Measurements from ENCODE around the gene MUC5B. TPM values are rescaled to one million over a fixed set of nuclear protein-coding genes. Genes with fewer than 3 reads are reported as not detected.
"Not testable (repeated sequence)": the region's sequence is repeated elsewhere in the genome, so short reads cannot be mapped to it uniquely, and the experiment has no call there.

The MUC5B gene
- total RNA-seq, 2 experiments from 2014 or later = not detected

DNA sequence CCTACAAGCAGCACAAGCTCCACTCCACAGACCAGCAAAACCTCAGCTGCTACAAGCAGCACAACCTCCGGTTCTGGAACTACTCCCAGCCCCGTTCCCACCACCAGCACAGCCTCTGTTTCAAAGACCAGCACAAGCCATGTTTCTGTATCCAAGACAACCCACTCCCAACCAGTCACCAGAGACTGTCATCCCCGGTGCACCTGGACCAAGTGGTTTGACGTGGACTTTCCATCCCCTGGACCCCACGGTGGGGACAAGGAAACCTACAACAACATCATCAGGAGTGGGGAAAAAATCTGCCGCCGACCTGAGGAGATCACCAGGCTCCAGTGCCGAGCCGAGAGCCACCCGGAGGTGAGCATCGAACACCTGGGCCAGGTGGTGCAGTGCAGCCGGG, 33.0 kb upstream of the MUC5B start:
- DNase-seq; POLR2A ChIA-PET; H3K36me3 ChIP-seq (ENCODE audit: insufficient read depth, low read length); H3K9me3 ChIP-seq (ENCODE audit: control insufficient read depth in 1 of 2, insufficient read depth in 1 of 2, low read length in 2 of 2); H3K4me1 ChIP-seq (ENCODE audit: insufficient read depth, low read length); H3K4me3 ChIP-seq (ENCODE audit: low read length); CTCF ChIA-PET; H3K9me3 Mint-ChIP-seq; H3K27me3 Mint-ChIP-seq; ATAC-seq (ENCODE audit: poor library complexity); H3K27ac ChIP-seq (ENCODE audit: low read depth in 1 of 2, low read length in 2 of 2); H3K36me3 Mint-ChIP-seq (ENCODE audit: low read depth); intact Hi-C loops (cut with DNase I, micrococcal nuclease); H3K27ac Mint-ChIP-seq; H3K4me1 Mint-ChIP-seq (ENCODE audit: low read depth); H3K4me3 Mint-ChIP-seq; H3K27me3 ChIP-seq (ENCODE audit: control insufficient read depth in 1 of 2, insufficient read depth in 2 of 2, low read length in 2 of 2): not testable (repeated sequence)

DNA sequence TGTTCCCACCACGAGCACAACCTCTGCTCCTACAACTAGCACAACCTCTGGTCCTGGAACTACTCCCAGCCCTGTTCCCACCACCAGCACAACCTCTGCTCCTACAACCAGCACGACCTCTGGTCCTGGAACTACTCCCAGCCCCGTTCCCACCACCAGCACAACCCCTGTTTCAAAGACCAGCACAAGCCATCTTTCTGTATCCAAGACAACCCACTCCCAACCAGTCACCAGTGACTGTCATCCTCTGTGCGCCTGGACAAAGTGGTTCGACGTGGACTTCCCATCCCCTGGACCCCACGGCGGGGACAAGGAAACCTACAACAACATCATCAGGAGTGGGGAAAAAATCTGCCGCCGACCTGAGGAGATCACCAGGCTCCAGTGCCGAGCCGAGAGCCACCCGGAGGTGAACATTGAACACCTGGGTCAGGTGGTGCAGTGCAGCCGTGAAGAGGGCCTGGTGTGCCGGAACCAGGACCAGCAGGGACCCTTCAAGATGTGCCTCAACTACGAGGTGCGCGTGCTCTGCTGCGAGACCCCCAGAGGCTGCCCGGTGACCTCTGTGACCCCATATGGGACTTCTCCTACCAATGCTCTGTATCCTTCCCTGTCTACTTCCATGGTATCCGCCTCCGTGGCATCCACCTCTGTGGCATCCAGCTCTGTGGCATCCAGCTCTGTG, 30.9 kb upstream of the MUC5B start:
- H3K9me3 Mint-ChIP-seq; DNase-seq; H3K4me1 Mint-ChIP-seq (ENCODE audit: low read depth); H3K4me3 ChIP-seq (ENCODE audit: low read length); H3K27me3 Mint-ChIP-seq; H3K4me3 Mint-ChIP-seq; H3K9me3 ChIP-seq (ENCODE audit: control insufficient read depth in 1 of 2, insufficient read depth in 1 of 2, low read length in 2 of 2); H3K27ac ChIP-seq (ENCODE audit: low read depth in 1 of 2, low read length in 2 of 2); H3K4me1 ChIP-seq (ENCODE audit: insufficient read depth, low read length); ATAC-seq (ENCODE audit: poor library complexity); POLR2A ChIA-PET; H3K36me3 ChIP-seq (ENCODE audit: insufficient read depth, low read length); intact Hi-C loops (cut with DNase I, micrococcal nuclease); H3K36me3 Mint-ChIP-seq (ENCODE audit: low read depth); H3K27me3 ChIP-seq (ENCODE audit: control insufficient read depth in 1 of 2, insufficient read depth in 2 of 2, low read length in 2 of 2); H3K27ac Mint-ChIP-seq; CTCF ChIA-PET: not testable (repeated sequence)

DNA sequence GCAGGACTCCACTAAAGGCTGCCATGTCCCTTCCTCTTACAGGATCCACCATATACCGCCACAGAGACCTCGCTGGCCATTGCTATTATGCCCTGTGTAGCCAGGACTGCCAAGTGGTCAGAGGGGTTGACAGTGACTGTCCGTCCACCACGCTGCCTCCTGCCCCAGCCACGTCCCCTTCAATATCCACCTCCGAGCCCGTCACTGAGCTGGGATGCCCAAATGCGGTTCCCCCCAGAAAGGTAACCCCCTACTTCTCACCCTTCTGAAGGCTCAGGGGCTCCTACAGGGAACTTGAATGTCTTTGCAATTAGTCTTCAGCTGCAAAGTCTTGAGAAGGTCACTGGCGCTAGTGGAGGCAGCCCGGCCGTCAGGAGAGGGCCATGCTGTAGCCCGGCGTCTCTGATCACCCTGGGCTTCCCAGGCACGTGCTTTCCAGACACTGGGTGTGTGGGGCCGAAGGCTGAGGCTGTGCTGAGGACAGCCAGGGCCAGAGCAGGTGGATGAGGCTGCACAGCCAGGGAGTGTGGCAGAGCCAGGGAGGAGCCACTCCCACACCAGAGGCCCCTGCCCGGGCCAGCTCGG, 30.0 kb upstream of the MUC5B start:
- no peaks in the 10 kb centered on the region for H3K4me1 ChIP-seq (ENCODE audit: insufficient read depth, low read length)
- Mint-ChIP-seq H3K4me1 (ENCODE audit: low read depth) (no peaks in the 10 kb centered on the region), H3K27me3 (no peaks in the 10 kb centered on the region), H3K9me3 (no peaks in the 10 kb centered on the region), H3K4me3 (no peak overlapping the region), H3K27ac (no peak overlapping the region), H3K36me3 (ENCODE audit: low read depth) (no peaks in the 10 kb centered on the region)
- intact Hi-C loops (cut with DNase I, micrococcal nuclease) = no loop called here
- H3K27ac ChIP-seq (ENCODE audit: low read depth in 1 of 2, low read length in 2 of 2) = no peak overlapping the region
- CTCF ChIA-PET = no interaction called here
- DNase-seq = peak in 1 of 14 experiments; percentile 2
- ATAC-seq (ENCODE audit: poor library complexity) = no peak
- POLR2A ChIA-PET = no interaction called here
- no peaks in the 10 kb centered on the region for H3K36me3 ChIP-seq (ENCODE audit: insufficient read depth, low read length)
- TF ChIP-seq, protein P1, sequence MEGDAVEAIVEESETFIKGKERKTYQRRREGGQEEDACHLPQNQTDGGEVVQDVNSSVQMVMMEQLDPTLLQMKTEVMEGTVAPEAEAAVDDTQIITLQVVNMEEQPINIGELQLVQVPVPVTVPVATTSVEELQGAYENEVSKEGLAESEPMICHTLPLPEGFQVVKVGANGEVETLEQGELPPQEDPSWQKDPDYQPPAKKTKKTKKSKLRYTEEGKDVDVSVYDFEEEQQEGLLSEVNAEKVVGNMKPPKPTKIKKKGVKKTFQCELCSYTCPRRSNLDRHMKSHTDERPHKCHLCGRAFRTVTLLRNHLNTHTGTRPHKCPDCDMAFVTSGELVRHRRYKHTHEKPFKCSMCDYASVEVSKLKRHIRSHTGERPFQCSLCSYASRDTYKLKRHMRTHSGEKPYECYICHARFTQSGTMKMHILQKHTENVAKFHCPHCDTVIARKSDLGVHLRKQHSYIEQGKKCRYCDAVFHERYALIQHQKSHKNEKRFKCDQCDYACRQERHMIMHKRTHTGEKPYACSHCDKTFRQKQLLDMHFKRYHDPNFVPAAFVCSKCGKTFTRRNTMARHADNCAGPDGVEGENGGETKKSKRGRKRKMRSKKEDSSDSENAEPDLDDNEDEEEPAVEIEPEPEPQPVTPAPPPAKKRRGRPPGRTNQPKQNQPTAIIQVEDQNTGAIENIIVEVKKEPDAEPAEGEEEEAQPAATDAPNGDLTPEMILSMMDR (IDR thresholded peaks at IDR 0.05) = no peak
- H3K4me3 ChIP-seq (ENCODE audit: low read length) = no peak overlapping the region
- H3K27me3 ChIP-seq (ENCODE audit: control insufficient read depth in 1 of 2, insufficient read depth in 2 of 2, low read length in 2 of 2) = no peaks in the 10 kb centered on the region
- peaks cover 0 to 3% of the 10 kb centered on the region in 2 experiments for H3K9me3 ChIP-seq (ENCODE audit: control insufficient read depth in 1 of 2, insufficient read depth in 1 of 2, low read length in 2 of 2)

DNA sequence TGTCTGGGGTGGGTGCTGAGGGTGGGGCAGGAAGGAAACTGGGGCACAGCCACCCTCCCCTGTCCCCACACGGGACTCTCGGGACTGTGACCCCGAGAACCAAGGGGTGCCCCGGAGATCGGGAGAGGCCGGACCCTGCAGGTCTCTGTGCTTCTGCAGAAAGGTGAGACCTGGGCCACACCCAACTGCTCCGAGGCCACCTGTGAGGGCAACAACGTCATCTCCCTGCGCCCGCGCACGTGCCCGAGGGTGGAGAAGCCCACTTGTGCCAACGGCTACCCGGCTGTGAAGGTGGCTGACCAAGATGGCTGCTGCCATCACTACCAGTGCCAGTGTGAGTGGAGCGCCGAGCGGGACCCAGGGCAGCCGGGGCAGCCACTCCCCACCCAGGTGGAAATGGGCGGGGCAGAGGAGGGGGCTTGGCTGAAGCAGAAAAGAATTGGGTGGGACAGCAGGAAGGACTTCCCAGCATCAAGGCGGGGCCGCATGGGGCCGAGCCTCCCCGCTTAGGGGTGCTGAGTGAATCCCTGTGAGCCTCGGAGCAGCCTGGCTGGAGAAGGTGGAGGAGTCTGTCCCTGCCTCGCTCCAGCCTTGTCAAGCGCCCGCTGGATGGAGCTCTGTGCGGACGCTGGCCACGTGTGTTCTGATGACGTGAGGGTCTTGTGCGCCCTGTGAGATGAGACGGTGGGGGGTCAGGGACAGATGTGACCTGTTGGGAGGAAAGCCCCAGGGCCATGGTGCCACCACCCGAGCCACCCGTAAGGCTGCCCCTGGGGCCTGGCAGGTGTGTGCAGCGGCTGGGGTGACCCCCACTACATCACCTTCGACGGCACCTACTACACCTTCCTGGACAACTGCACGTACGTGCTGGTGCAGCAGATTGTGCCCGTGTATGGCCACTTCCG, 29.3 kb upstream of the MUC5B start:
- H3K27me3 Mint-ChIP-seq = no peaks in the 10 kb centered on the region
- no peaks in the 10 kb centered on the region for H3K9me3 Mint-ChIP-seq
- TF ChIP-seq, protein P1 (IDR thresholded peaks at IDR 0.05) = no peak
- DNase-seq (peak in 1 of 14 experiments; percentile 3), ATAC-seq (ENCODE audit: poor library complexity) (no peak)
- H3K36me3 ChIP-seq (ENCODE audit: insufficient read depth, low read length) = no peaks in the 10 kb centered on the region
- no peak overlapping the region for H3K27ac Mint-ChIP-seq
- no peak overlapping the region for H3K27ac ChIP-seq (ENCODE audit: low read depth in 1 of 2, low read length in 2 of 2)
- H3K27me3 ChIP-seq (ENCODE audit: control insufficient read depth in 1 of 2, insufficient read depth in 2 of 2, low read length in 2 of 2) = no peaks in the 10 kb centered on the region
- H3K36me3 Mint-ChIP-seq (ENCODE audit: low read depth) = no peaks in the 10 kb centered on the region
- ChIA-PET POLR2A (no interaction called here), CTCF (no interaction called here)
- H3K4me3 Mint-ChIP-seq = no peak overlapping the region
- peaks cover 0 to 3% of the 10 kb centered on the region in 2 experiments for H3K9me3 ChIP-seq (ENCODE audit: control insufficient read depth in 1 of 2, insufficient read depth in 1 of 2, low read length in 2 of 2)
- H3K4me3 ChIP-seq (ENCODE audit: low read length) = no peak overlapping the region
- no peaks in the 10 kb centered on the region for H3K4me1 ChIP-seq (ENCODE audit: insufficient read depth, low read length)
- no peaks in the 10 kb centered on the region for H3K4me1 Mint-ChIP-seq (ENCODE audit: low read depth)
- intact Hi-C loops (cut with DNase I, micrococcal nuclease) = no loop called here

Measured in CD4-positive, alpha-beta T cell (primary cell).